HG02852 (cell line): ENCODE measurements around the gene BNIPL.

ENCODE experiments used
- ATAC-seq: cut with Tn5 transposase; IDR thresholded peaks from one replicate; pipeline ENCODE4 v1.9.1; 2021; ENCODE audit warnings: mild to moderate bottlenecking, moderate library complexity; ENCODE audit not compliant: unreplicated experiment

Gene BNIPL

DNA sequence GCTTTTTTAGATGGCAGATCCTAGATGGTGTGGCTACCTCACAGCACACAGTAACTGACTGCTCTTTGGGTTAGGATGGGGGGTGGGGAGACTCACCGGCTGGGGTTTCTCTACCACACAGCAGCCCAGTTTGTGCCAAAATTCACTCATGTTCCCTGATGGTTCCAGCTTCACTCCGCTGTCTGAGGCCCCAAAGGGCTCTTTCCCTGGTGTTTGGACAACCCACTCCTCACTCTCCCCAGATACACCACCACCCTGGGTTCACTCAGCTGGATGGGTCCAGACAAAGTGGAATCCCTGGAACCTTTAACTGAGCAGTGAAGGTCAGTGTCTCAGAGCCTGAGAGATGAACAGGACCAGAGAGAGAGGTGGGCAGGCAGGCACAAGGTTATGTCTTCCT lies 19.2 kb downstream of the BNIPL start:
- no peak for ATAC-seq

DNA sequence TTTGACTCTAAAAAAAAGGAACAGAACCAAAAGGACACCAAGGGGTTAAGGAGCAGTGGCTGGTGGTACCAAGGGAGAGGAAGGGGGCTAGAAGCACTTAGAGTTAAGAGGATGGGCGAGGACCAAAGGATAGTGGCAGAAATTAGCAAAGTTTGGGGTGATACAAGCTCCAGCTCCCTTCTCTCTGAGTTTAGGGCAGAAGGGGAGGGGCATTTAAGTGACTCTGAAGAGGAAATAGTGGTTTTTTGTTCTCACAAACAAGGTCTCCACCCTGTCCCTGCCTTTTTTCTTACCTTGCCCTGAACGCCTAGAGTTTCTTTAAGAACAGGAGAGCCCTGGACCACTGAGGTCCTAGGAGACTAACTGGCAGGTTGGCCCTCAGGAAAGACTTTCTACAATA lies 19.8 kb downstream of the BNIPL start:
- no peak for ATAC-seq

DNA sequence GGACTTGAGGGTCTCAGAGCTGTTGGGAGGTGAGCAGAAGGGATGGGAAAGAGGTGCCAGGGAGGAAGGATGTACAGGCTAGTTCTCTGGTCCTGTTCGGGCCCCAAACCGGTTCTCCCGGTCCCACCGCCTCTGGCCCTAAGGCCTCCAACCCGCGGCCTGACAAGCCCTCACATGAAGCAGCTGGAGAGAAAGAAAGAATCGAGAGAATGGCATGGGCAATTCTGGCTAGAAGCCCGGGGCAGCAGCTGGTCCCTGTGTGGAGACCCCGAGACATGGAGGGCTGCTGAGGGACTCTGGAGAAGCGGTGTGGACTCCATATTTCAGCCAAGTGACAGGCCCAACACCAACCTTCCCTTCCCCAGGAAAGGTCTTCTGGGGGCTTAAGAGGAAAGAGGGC lies 22.3 kb downstream of the BNIPL start:
- ATAC-seq = no peak

DNA sequence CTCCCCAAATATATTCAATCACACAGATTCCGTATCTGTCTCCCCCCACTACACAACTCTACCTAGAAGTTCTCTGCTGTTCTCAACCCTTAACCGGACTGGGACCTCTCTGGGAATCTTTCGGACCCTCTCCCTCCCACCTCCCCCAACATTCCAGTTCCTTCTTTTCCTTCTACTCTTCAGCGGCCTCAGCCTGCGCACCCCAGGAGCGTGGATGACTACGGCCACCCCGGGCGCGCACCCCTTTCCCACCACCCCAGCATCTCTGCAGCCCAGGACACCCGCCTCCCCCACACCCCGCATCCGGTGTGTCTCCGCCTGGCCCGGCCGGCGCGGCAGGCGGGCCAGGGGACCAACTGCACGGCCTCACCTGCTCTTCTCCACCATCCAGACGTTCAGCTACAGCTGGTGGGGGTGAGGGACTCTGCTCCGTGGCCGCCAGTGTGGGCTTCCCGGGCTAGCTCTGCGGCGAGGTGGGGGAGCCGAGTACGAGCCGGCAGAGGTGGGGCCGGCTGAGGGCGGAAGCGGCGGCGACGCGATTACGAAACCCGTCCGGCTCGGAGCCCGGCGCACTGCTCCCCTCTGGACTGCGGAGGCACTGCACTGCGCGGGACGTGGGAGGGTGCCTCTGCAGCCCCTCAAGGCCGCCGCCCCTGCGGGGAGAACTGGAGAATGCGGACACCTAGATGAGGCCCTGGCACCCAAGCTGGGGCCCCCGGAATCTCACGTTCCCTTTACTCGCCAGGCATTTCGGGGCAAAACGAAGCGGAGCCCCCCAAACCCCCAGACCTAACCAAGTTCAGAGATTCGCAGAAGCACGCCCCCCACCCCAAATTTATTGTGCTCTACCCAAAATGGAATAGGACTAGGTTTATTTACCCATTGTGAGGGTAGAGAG lies 23.0 kb downstream of the BNIPL start, which contains the start of gene CDC42SE1:
Gene CDC42SE1 (minus strand): TSS at position 514 of the 898 bp plus-strand sequence. CDS start 3,892 bp downstream, outside the sequence.
- peak; percentile 79 for ATAC-seq

DNA sequence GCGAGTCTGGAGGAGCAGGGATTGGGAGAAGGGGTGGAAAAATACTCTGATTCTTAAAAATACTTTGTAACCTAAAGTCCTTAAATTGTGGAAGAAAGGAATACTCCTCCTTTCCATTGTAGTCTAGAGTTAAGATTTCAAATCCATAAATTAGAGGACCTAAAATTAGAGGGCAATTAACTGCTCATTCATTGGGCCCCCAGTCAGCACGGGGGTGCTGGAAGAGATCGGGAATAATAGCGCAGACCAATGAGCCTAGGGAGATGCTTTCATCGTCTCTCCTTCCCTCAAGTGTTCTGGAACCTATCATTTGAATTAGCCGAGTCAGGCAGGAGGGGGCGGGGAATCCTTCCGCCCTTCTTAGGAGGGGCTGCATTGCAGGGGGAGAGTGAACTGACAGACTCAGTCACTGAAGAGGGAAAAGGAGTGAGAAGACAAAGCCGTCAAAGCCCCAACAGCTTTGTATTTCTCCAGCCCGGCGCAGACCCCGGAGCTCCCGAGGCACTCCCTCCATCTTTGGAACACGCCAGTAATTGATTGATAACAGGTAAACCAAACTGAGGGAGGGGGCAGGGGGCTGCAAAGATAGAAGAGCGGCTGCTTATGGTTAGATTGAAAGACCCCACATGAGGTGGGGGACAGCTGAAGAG lies 23.7 kb downstream of the BNIPL start, which contains the start of gene MLLT11:
Gene MLLT11 (plus strand): TSS at position 391 of the 650 bp plus-strand sequence. CDS start 6,828 bp downstream, outside the sequence.
- ATAC-seq = no peak

DNA sequence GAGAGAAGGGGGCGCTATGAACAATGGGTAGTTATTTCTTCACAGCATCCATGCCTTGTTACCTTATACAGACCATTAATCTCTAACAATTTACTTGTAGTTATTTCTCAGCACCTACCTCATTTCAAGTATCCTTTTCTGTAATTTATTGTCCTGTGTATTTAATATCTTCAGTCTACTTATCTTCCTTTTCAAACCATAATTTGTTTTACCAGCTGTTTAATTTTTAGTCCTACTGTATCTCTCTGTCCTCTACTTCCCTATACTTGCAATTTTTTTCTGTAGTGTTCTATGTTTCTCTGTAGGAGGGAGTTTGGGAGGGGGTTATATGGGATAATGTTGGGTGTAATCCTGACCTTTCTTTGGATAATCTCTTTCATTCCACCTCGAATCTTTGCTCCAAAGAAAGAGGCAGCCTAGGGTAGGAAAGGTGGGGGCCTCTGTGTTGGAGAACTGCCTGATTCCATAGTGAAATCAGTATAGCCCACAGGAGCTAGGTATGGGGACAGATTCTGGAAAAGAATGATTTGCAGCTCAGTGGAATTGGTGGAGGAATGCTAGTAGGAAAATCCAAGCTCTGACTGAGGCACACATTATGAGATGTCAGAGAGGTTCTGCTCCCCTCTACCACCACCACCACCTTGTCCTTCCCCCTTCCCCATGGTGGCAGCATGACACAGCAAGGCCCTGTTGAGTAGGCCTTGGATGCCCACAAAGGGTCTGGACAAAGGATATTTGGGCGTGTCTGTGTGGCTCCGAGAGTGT lies 24.5 kb downstream of the BNIPL start:
- ATAC-seq = no peak

DNA sequence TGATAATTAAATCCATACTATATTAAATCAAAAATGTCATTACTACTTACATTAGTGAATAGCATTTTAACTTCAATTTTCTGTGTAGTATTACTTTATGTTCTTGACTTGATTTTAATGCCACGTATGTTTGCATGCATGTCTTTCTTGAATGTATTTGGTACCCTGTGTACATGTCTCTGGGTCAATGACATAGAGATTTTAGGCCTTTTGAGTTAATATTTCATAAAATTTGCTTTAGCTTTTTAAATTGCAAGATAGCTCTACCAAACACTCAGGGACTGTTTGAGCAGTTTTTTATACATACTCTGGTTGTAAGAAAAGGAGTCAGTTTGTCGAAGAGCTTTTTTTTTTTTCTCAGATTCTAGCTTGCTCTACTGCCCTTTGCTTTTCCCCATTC lies 25.3 kb downstream of the BNIPL start:
- no peak for ATAC-seq

DNA sequence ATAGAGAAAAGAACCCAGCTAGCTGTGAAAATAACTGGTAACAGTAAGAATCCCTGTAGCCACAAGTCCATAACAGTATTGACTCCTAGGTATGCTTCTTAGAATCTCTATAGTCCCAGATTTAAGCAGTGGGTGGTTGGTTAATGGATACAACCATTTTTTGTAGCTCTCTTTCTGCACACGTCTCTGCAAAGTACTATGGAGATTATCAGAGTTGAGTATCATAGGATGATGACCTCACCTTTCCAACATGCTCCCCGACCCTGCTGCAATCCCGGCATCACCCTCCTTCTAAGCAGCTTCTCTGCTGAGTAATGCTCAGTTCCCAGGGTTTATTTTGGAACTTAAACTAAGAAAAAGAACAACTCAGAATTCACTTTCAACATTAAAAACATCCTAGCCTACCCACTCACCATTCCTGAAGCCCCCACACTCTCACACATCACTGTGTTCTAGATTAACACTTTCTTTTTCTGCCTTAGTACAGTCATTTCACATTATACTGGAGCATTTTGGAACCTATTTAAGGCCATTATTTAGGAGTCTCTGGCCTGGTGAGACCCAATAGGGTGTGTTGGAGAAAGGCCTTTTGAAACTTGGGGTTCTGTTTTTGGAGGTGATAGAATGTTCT lies 26.5 kb downstream of the BNIPL start:
- no peak for ATAC-seq

DNA sequence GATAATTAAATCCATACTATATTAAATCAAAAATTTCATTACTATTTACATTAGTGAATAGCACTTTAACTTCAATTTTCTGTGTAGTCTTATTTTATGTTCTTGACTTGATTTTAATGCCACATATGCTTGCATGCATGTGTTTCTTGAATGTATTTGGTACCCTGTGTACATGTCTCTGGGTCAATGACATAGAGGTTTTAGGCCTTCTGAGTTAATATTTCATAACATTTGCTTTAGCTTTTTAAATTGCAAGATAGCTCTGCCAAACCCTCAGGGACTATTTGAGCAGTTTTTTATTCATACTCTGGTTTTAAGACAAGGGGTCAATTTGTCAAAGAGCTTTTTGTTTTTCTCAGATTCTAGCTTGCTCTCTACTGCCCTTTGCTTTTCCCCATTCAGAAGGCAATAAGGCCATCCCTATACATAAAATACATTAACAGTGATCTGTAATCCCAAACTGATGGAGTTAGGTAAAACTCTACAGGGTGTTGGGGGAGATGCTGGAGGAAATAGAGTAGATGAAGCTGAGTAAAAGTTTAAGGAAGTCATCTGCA lies 28.8 kb downstream of the BNIPL start:
- no peak for ATAC-seq

DNA sequence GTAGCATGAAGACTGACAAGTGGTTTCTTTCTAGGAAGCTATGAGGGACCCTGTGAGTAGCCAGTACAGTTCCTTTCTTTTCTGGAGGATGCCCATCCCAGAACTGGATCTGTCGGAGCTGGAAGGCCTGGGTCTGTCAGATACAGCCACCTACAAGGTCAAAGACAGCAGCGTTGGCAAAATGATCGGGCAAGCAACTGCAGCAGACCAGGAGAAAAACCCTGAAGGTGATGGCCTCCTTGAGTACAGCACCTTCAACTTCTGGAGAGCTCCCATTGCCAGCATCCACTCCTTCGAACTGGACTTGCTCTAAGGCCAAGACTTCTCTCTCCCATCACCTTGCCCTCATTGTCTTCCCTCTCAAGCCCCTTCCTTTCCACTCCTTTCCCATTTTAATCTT lies 30.8 kb downstream of the BNIPL start:
- ATAC-seq = no peak

DNA sequence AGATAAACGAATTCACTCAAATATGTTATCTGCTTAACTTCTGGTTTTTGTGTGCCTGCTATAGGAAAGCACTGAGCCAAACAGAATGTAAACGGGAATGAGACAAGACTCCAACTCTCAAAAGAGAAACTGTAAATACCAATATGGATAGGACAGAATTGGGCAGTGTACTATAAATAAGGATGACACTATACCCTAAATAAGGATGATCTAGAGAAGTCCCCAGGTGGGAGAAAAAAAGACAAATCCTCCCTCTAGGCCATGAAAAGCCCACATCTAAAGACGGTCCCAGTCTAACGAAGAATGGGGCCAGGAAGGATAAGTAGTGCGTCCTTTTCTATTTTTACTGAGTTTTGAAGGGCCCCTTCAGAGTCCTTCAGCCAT lies 32.7 kb downstream of the BNIPL start:
- ATAC-seq = no peak

DNA sequence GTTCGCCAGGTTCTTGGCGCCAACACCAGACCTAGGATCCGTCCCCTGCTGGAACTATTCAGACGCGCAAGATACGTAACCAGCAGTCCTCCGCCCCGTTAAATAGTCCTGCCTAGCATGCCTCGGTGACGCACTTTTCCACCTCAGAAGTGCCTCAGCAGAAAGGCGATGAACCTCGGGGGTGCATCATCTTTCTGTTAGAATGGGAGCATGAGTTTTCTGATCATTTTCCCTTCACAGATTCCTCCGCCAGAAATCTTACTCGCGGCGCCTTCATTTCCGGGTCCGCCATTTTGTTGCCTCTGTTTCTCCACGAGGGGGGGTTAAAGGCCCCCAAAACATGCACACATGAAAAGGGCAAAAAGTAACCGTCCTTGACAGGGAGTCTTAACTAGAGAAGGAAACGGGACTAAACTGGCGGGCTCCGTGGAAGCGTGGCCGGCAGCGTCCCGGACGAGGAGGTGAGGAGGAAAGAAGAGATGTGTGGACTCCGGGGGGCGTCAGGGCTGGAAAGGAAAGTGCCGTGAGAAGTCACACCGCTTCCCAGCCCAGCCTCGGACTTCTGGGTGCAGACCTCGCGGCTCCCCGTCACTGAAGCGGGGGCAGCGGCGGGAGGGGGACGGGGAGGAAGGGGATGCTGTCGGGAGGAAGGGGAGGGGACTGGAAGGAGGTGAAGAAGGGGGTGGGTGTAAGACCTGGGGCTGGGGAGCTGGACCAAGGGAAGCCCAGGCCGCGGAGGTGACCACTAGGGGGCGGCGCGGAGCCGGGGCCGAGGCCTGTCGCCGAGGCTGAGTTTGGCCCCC lies 34.3 kb downstream of the BNIPL start, which contains the start of gene GABPB2:
Gene GABPB2 (plus strand): TSS at position 288 of the 803 bp plus-strand sequence. CDS start 17,429 bp downstream, outside the sequence.
- ATAC-seq = peak; percentile 73

DNA sequence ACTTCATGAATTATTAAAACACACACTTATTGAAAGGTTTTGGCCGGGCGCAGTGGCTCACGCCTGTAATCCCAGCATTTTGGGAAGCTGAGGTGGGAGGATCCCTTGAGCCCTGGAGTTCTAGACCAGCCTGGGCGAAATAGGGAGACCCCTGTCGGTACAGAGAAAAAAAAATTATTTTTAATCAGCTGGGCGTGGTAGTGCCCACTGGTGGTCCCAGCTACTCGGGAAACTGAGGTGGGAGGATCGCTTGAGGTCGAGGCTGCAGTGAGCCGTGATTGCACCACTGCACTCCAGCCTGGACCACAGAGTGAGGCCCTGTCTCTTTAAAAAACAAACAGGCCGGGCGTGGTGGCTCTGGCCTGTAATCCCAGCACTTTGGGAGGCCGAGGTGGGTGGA lies 35.8 kb downstream of the BNIPL start:
- ATAC-seq = no peak

DNA sequence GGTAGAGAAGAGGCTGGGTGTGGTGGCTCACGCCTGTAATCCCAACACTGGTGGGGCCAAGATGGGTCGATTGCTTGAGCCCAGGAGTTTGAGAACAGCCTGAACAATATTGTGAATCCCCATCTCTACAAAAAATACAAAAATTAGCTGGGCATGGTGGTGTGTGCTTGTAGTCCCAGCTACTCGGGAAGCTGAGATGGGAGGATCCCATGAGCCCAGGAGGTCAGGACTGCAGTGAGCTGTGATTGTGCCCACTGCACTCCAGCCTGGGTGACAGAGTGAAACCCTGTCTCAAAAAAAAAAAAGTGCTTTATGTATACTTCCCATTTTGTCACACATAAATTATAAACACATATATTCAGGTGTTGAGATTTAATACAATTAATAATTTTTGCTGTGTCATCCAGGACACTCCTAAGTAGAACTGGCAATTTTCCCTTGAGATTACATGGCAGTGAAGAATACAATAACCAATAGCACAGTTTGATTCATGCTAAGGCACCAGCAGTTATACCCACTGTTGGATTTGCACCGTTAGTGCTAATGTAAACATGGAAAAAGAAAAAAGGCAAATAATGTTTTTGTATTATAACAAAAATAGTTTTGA lies 49.7 kb downstream of the BNIPL start:
- no peak for ATAC-seq
